Measurements from ENCODE around the gene CLPX.
"Not testable (repeated sequence)": the region's sequence is repeated elsewhere in the genome, so short reads cannot be mapped to it uniquely, and the experiment has no call there.

Gene CLPX

DNA sequence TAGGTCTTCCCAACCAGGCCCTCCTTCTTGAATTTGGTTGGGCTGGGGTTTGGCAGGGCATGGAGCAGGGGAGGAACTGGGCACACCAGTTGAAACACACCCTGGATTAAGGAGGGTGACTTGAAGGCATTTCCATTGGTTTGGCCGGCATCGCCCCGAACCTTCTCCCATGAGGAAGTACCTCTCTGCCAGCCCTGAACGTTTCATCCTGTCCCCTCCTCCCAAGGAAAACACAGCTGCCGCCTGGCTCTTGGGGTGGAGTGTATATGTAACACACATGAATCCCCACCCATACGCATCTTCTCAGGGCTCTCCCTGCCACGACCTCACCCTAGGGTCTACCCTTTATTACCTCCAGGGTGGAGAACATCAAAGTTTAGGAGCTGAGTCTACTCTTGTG is 84.7 kb downstream of the CLPX start:
- no peak overlapping the region for H3K4me3 ChIP-seq (IDR thresholded peaks at IDR 0.05; ENCODE audit: insufficient read depth, low read depth, low read length)
- H3K4me1 ChIP-seq (ENCODE audit: low read depth, poor library complexity, severe bottlenecking), result no peaks in the 10 kb centered on the region
- H3K4me2 ChIP-seq, result no peak overlapping the region
- no peak overlapping the region for H3K9ac ChIP-seq
- H3K36me3 ChIP-seq (ENCODE audit: insufficient read depth), result no peaks in the 10 kb centered on the region
- H2AFZ ChIP-seq (ENCODE audit: low read depth), result no peak overlapping the region
- H3K27ac ChIP-seq, result no peak overlapping the region
- TF ChIP-seq, protein P1, sequence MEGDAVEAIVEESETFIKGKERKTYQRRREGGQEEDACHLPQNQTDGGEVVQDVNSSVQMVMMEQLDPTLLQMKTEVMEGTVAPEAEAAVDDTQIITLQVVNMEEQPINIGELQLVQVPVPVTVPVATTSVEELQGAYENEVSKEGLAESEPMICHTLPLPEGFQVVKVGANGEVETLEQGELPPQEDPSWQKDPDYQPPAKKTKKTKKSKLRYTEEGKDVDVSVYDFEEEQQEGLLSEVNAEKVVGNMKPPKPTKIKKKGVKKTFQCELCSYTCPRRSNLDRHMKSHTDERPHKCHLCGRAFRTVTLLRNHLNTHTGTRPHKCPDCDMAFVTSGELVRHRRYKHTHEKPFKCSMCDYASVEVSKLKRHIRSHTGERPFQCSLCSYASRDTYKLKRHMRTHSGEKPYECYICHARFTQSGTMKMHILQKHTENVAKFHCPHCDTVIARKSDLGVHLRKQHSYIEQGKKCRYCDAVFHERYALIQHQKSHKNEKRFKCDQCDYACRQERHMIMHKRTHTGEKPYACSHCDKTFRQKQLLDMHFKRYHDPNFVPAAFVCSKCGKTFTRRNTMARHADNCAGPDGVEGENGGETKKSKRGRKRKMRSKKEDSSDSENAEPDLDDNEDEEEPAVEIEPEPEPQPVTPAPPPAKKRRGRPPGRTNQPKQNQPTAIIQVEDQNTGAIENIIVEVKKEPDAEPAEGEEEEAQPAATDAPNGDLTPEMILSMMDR (conservative IDR thresholded peaks at IDR 0.05; ENCODE audit: low read depth, low read length), result no peak
- no peaks in the 10 kb centered on the region for H4K20me1 ChIP-seq (ENCODE audit: insufficient read depth)
- no peaks in the 10 kb centered on the region for H3K27me3 ChIP-seq (ENCODE audit: insufficient read depth, low read depth)
- no peaks in the 10 kb centered on the region for H3K79me2 ChIP-seq (ENCODE audit: insufficient read depth, low read depth)

DNA sequence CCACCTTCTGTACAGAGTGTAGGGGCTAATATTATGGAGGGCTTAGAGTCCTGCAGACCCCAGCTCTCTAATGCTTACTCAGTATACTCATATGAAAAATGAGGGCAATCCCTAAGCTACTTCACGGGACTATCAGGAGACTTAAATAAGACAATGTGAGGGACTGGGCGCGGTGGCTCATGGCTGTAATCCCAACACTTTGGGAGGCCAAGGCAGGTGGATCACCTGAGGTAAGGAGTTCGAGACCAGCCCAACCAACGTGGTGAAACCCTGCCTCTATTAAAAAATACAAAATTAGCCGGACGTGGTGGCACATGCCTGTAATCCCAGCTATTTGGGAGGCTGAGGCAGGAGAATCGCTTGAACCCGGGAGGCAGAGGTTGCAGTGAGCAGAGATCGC is 85.3 kb downstream of the CLPX start:
- H3K4me3 ChIP-seq (IDR thresholded peaks at IDR 0.05; ENCODE audit: insufficient read depth, low read depth, low read length); H3K36me3 ChIP-seq (ENCODE audit: insufficient read depth); H2AFZ ChIP-seq (ENCODE audit: low read depth); H3K9ac ChIP-seq; H3K4me1 ChIP-seq (ENCODE audit: low read depth, poor library complexity, severe bottlenecking); H3K27me3 ChIP-seq (ENCODE audit: insufficient read depth, low read depth); H4K20me1 ChIP-seq (ENCODE audit: insufficient read depth); H3K4me2 ChIP-seq; H3K27ac ChIP-seq; H3K79me2 ChIP-seq (ENCODE audit: insufficient read depth, low read depth): not testable (repeated sequence)

DNA sequence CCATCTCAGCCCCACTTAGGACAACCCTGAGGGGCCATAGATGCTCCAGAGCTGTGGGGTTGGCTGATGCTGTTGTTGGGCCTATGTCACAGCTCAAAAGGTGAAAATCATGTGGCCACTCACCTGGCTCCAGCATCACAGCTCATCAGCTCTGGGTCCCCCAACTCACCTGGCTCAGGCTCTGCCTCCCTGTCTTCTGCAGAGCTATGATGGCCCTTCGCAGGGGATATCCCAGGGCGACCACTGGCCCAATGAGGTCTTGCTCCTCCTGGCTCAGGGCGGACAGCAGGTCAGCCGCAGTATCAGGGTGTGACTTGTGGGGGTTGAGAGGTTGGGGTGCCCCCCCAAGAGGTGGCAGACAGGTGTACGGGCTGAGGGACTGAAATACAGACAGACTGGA is 85.8 kb downstream of the CLPX start:
- H3K27me3 ChIP-seq (ENCODE audit: insufficient read depth, low read depth), result no peaks in the 10 kb centered on the region
- H3K36me3 ChIP-seq (ENCODE audit: insufficient read depth), result no peaks in the 10 kb centered on the region
- no peaks in the 10 kb centered on the region for H3K79me2 ChIP-seq (ENCODE audit: insufficient read depth, low read depth)
- H3K4me2 ChIP-seq, result no peak overlapping the region
- TF ChIP-seq, protein P1 (conservative IDR thresholded peaks at IDR 0.05; ENCODE audit: low read depth, low read length), result no peak
- no peak overlapping the region for H3K4me3 ChIP-seq (IDR thresholded peaks at IDR 0.05; ENCODE audit: insufficient read depth, low read depth, low read length)
- H3K27ac ChIP-seq, result no peak overlapping the region
- H3K4me1 ChIP-seq (ENCODE audit: low read depth, poor library complexity, severe bottlenecking), result no peaks in the 10 kb centered on the region
- no peaks in the 10 kb centered on the region for H4K20me1 ChIP-seq (ENCODE audit: insufficient read depth)
- H3K9ac ChIP-seq, result no peak overlapping the region
- no peak overlapping the region for H2AFZ ChIP-seq (ENCODE audit: low read depth)

Measured in KMS-11 (cell line).